Transverse colon (tissue), 4 donors: Measurements from ENCODE around the gene RPS6KB1.

Source experiments
- POLR2AphosphoS5 ChIP-seq, 3 donors: sonication (generic); formaldehyde crosslinking; IDR thresholded peaks; one replicate each; pipeline ENCODE4 v1.6.1; 2016; ENCODE audit warnings: antibody characterized with exemption in 3 of 3
- TF ChIP-seq, protein P1 (sequence below), 5 experiments: fragments of 200-600 bp in 3 of 5; fragments of 450-650 bp in 2 of 5; sonication (generic) in 3 of 5; IDR thresholded peaks; 1 replicate in 2 of 5; 2 replicates in 3 of 5; pipeline ENCODE4 v1.5.1; 2016 to 2017; ENCODE audit warnings: antibody characterized with exemption in 5 of 5, inconsistent platforms in 3 of 5, mild to moderate bottlenecking in 2 of 5, moderate library complexity in 1 of 5

DNA sequence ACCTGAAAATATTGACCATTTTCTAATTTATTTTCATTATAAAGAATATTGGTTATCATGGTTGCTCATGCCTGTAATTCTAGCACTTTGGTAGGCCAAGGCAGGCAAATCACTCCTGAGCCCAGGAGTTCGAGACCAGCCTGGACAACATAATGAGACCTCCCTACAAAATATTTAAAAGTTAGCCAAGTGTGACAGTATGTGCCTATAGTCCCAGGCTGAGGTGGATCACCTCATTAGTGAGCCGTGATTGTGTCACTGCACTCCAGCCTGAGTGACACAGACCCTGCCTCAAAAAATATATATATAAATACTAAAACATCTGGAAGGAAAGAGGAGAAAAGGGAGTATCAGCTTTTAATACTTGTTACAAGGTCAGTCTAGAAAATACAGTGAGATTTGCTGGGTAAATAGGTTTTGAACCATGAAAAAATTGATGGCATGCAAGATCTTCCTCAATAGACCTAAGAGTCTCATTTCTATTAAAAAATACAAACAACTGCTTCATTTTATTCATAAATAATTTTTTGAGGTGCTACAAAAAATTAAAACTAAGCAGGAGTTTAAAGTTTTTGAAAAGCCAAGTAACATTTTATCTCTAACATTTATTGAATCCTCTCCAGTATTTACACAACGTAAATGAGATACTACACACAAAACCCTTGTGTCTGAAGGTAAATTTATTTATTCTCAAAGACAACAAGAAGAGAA lies 47.9 kb upstream of the RPS6KB1 start:
- no peak for TF ChIP-seq POLR2AphosphoS5 (IDR thresholded peaks at IDR 0.05)
- TF ChIP-seq, protein P1, sequence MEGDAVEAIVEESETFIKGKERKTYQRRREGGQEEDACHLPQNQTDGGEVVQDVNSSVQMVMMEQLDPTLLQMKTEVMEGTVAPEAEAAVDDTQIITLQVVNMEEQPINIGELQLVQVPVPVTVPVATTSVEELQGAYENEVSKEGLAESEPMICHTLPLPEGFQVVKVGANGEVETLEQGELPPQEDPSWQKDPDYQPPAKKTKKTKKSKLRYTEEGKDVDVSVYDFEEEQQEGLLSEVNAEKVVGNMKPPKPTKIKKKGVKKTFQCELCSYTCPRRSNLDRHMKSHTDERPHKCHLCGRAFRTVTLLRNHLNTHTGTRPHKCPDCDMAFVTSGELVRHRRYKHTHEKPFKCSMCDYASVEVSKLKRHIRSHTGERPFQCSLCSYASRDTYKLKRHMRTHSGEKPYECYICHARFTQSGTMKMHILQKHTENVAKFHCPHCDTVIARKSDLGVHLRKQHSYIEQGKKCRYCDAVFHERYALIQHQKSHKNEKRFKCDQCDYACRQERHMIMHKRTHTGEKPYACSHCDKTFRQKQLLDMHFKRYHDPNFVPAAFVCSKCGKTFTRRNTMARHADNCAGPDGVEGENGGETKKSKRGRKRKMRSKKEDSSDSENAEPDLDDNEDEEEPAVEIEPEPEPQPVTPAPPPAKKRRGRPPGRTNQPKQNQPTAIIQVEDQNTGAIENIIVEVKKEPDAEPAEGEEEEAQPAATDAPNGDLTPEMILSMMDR (IDR thresholded peaks at IDR 0.05), result no peak
